Caco-2 (cell line): ENCODE results near the gene RGS14. TPM values are rescaled to one million over a fixed set of nuclear protein-coding genes. Genes with fewer than 3 reads are reported as not detected.

ENCODE experiments used
- BruUV-seq: library from RNA; stranded (reverse); fragments of 400-500 nt; replicated peaks from 2 replicates; lab custom pipeline; 2021; lab: Mats Ljungman, UMichigan
- CTCF ChIA-PET: fragments of 300-600 bp; sonication (Branson Sonifier 250); formaldehyde crosslinking; loops from one replicate; lab custom pipeline; 2022; ENCODE audit warnings: antibody characterized with exemption; lab: Charles Lee
- POLR2A ChIA-PET: fragments of 300-600 bp; sonication (Branson Sonifier 250); formaldehyde crosslinking; loops from one replicate; lab custom pipeline; 2022; ENCODE audit warnings: antibody characterized with exemption; lab: Charles Lee
- DNase-seq, 2 experiments: peaks; one replicate each; pipeline versions ENCODE4 v3.0.0 to v3.0.0-alpha.2; 2020 to 2022
- H3K27me3 ChIP-seq: replicated peaks from 2 replicates; pipeline ENCODE4 v1.6.0; 2011; ENCODE audit warnings: low read length; ENCODE audit not compliant: control insufficient read depth, insufficient read depth
- H3K36me3 ChIP-seq: 2 replicates; pipeline ENCODE4 v1.5.1; 2011; ENCODE audit warnings: low read length; ENCODE audit not compliant: control insufficient read depth, insufficient read depth
- H3K4me1 ChIP-seq: fragments of 250-450 bp; sonication (Bioruptor Pico); 2 replicates; pipeline ENCODE4 v1.5.1; 2020; ENCODE audit warnings: mild to moderate bottlenecking
- H3K4me3 ChIP-seq: 2 replicates; pipeline ENCODE4 v1.5.1; 2011; ENCODE audit warnings: low read depth, mild to moderate bottlenecking, control low read depth, low read length
- H3K9me3 ChIP-seq: fragments of 250-450 bp; sonication (Bioruptor Pico); 2 replicates; pipeline ENCODE4 v1.5.1; 2020; ENCODE audit warnings: mild to moderate bottlenecking, moderate library complexity
- H3K27ac Mint-ChIP-seq: one replicate; pipeline ENCODE4 v1.8.0; 2022; ENCODE audit warnings: mixed read lengths; ENCODE audit not compliant: unreplicated experiment
- H3K27me3 Mint-ChIP-seq: one replicate; pipeline ENCODE4 v1.8.0; 2022; ENCODE audit warnings: mixed read lengths; ENCODE audit not compliant: insufficient read depth, unreplicated experiment
- H3K36me3 Mint-ChIP-seq: one replicate; pipeline ENCODE4 v1.8.0; 2022; ENCODE audit warnings: mild to moderate bottlenecking, mixed read lengths; ENCODE audit not compliant: insufficient read depth, unreplicated experiment
- H3K4me1 Mint-ChIP-seq: one replicate; pipeline ENCODE4 v1.8.0; 2022; ENCODE audit warnings: low read depth, mixed read lengths; ENCODE audit not compliant: unreplicated experiment
- H3K4me3 Mint-ChIP-seq: one replicate; pipeline ENCODE4 v1.8.0; 2022; ENCODE audit warnings: mild to moderate bottlenecking, moderate library complexity, mixed read lengths; ENCODE audit not compliant: unreplicated experiment
- H3K9me3 Mint-ChIP-seq: one replicate; pipeline ENCODE4 v1.8.0; 2022; ENCODE audit warnings: mixed read lengths; ENCODE audit not compliant: unreplicated experiment
- intact Hi-C: fragments of 100-400 bp; cut with micrococcal nuclease; formaldehyde crosslinking; loops from one replicate; pipeline ENCODE4 v1.10.0; 2022; ENCODE audit not compliant: unreplicated experiment
- total RNA-seq: library from RNA; stranded (reverse); gene quantifications from 2 replicates; pipeline ENCODE4 v1.2.3, GENCODE V29; 2022
- TF ChIP-seq, protein P1 (sequence below), 2 experiments: fragments of 200-600 bp in 1 of 2; IDR thresholded peaks; 1 replicate in 1 of 2; 2 replicates in 1 of 2; pipeline versions ENCODE4 v1.5.1 to v1.8.0; 2011 to 2022; ENCODE audit warnings: antibody characterized with exemption in 1 of 2, control low read depth in 1 of 2, inconsistent platforms in 1 of 2, low read depth in 1 of 2, low read length in 1 of 2, mild to moderate bottlenecking in 1 of 2, moderate library complexity in 1 of 2; ENCODE audit not compliant: insufficient read depth in 1 of 2, severe bottlenecking in 1 of 2, unreplicated experiment in 1 of 2

The RGS14 gene
- total RNA-seq, 1 experiment from 2014 or later = 15.2 TPM

DNA sequence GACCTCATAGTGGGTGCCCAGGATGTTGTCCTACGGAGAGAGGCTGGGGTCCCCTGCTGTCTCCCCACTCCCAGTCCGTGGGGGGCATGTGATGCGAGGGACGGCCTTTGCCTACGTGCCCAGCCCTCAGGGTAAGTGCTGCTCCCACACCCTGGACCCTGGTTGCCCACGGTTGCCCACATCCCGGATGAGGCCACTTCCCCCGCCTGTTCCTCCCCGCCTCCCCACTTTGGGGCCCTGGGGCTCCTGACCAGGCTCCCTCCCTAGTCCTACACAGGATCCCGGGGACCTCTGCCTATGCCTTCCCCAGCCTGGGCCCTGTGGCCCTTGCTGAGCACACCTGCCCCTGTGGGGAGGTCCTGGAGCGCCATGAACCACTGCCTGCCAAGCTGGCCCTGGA lies 28.0 kb downstream of the RGS14 start:
- peaks cover 6% of the 10 kb centered on the region for H3K36me3 Mint-ChIP-seq
- ChIA-PET POLR2A (no interaction called here), CTCF (interaction anchor here (0.6 to 1.5 kb wide), 3 partner anchors 15 to 32 kb away, joined by 3 to 4 read pairs (median 3); no protein-coding TSS in a partner anchor)
- no peak overlapping the region for H3K4me3 ChIP-seq
- no peak overlapping the region for H3K27ac Mint-ChIP-seq
- no peaks in the 10 kb centered on the region for H3K36me3 ChIP-seq
- no peaks in the 10 kb centered on the region for H3K27me3 Mint-ChIP-seq
- TF ChIP-seq, protein P1, sequence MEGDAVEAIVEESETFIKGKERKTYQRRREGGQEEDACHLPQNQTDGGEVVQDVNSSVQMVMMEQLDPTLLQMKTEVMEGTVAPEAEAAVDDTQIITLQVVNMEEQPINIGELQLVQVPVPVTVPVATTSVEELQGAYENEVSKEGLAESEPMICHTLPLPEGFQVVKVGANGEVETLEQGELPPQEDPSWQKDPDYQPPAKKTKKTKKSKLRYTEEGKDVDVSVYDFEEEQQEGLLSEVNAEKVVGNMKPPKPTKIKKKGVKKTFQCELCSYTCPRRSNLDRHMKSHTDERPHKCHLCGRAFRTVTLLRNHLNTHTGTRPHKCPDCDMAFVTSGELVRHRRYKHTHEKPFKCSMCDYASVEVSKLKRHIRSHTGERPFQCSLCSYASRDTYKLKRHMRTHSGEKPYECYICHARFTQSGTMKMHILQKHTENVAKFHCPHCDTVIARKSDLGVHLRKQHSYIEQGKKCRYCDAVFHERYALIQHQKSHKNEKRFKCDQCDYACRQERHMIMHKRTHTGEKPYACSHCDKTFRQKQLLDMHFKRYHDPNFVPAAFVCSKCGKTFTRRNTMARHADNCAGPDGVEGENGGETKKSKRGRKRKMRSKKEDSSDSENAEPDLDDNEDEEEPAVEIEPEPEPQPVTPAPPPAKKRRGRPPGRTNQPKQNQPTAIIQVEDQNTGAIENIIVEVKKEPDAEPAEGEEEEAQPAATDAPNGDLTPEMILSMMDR (IDR thresholded peaks at IDR 0.05; ENCODE audit: insufficient read depth in 1 of 2, low read depth in 1 of 2, low read length in 1 of 2, severe bottlenecking in 1 of 2, unreplicated experiment in 1 of 2) = no peak
- H3K27me3 ChIP-seq = no peaks in the 10 kb centered on the region
- DNase-seq = no peak
- peaks cover 25% of the 10 kb centered on the region for H3K4me1 ChIP-seq
- H3K4me3 Mint-ChIP-seq = no peak overlapping the region
- intact Hi-C loops = no loop called here
- no peaks in the 10 kb centered on the region for H3K9me3 Mint-ChIP-seq
- H3K9me3 ChIP-seq = no peaks in the 10 kb centered on the region
- BruUV-seq = no TSS peak
- H3K4me1 Mint-ChIP-seq = peaks cover 22% of the 10 kb centered on the region

DNA sequence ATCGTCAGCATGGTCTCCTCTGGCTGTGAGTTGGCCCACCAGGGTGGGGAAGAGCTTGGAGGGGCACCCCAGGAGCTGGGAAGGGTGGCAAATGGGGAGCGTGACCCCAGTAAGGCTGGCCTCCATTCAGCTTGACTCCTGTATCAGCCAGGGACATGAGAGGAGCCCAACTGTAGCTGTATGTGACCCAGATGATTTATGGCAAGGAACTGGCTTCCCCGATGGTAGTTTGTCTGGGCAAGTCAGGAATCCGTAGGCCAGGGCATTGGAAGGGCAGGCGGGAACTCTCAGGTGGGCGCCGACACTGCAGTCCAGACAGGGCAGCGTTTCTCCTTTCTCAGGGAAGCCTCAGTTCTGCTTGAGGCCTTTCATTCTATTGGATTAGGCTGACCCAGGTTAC lies 28.8 kb downstream of the RGS14 start:
- CTCF ChIA-PET = interaction anchor here (0.6 to 0.7 kb wide), 2 partner anchors 16 to 31 kb away, joined by 3 to 4 read pairs; no protein-coding TSS in a partner anchor
- no peak overlapping the region for H3K27ac Mint-ChIP-seq
- POLR2A ChIA-PET = no interaction called here

DNA sequence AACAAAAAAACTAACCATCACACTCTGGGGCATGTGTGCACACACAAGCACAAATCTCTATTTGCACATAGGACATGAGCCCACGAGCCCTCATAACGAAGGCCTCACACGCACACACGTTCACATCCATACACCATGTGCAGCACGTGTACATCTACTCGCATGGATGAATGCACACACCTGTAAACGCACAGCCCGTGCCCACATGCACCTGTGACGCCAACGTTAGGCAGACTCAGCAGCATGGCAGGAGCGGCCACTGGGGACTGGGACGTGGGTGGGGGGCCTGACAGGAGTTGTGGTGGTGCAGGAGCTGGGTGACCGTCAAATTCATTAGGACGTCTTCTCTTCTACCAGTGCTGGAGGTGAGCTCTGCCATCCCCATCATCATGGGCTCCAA lies 29.7 kb downstream of the RGS14 start:
- H3K36me3 ChIP-seq = no peaks in the 10 kb centered on the region
- no peaks in the 10 kb centered on the region for H3K9me3 ChIP-seq
- H3K4me1 Mint-ChIP-seq = peaks cover 16% of the 10 kb centered on the region
- TF ChIP-seq, protein P1 (IDR thresholded peaks at IDR 0.05; ENCODE audit: insufficient read depth in 1 of 2, low read depth in 1 of 2, low read length in 1 of 2, severe bottlenecking in 1 of 2, unreplicated experiment in 1 of 2) = no peak
- intact Hi-C loops = no loop called here
- peaks cover 22% of the 10 kb centered on the region for H3K4me1 ChIP-seq
- H3K27me3 ChIP-seq = no peaks in the 10 kb centered on the region
- no peak overlapping the region for H3K4me3 Mint-ChIP-seq
- H3K27ac Mint-ChIP-seq = no peak overlapping the region
- DNase-seq = no peak
- BruUV-seq = no TSS peak
- ChIA-PET POLR2A (no interaction called here), CTCF (interaction anchor here (0.6 to 4.7 kb wide), 3 partner anchors 16 to 67 kb away, joined by 3 to 148 read pairs (median 6); partner anchors contain the start of gene PFN3)
- H3K9me3 Mint-ChIP-seq = no peaks in the 10 kb centered on the region
- no peaks in the 10 kb centered on the region for H3K27me3 Mint-ChIP-seq
- peaks cover 12% of the 10 kb centered on the region for H3K36me3 Mint-ChIP-seq
- H3K4me3 ChIP-seq = no peak overlapping the region

More for the DNA sequence above, 28.8 kb downstream of the RGS14 start:
- no peaks in the 10 kb centered on the region for H3K27me3 Mint-ChIP-seq
- H3K4me1 ChIP-seq = peaks cover 22% of the 10 kb centered on the region
- TF ChIP-seq, protein P1 (IDR thresholded peaks at IDR 0.05; ENCODE audit: insufficient read depth in 1 of 2, low read depth in 1 of 2, low read length in 1 of 2, severe bottlenecking in 1 of 2, unreplicated experiment in 1 of 2) = no peak
- no peak for DNase-seq
- H3K36me3 Mint-ChIP-seq = peaks cover 12% of the 10 kb centered on the region
- no peak overlapping the region for H3K4me3 Mint-ChIP-seq
- peaks cover 16% of the 10 kb centered on the region for H3K4me1 Mint-ChIP-seq
- no peak overlapping the region for H3K4me3 ChIP-seq
- no TSS peak for BruUV-seq
- intact Hi-C loops = no loop called here
- no peaks in the 10 kb centered on the region for H3K9me3 Mint-ChIP-seq
- no peaks in the 10 kb centered on the region for H3K9me3 ChIP-seq
- H3K27me3 ChIP-seq = no peaks in the 10 kb centered on the region
- H3K36me3 ChIP-seq = no peaks in the 10 kb centered on the region
